Amniotic epithelial cell (primary cell): ENCODE measurements around the gene TTLL10.
"Not testable (repeated sequence)": the region's sequence is repeated elsewhere in the genome, so short reads cannot be mapped to it uniquely, and the experiment has no call there.

Experiments
- DNase-seq: peaks from one replicate; pipeline ENCODE4 v3.0.0-alpha.2; 2010; ENCODE audit warnings: low read depth

TTLL10 gene

GRCh38 chr1:1173061-1173792 lies 453 bp upstream of the TTLL10 start:
- DNase-seq: no peak

GRCh38 chr1:1175221-1176062 lies 1.8 kb downstream of the TTLL10 start:
- no peak for DNase-seq

GRCh38 chr1:1176063-1176761 lies 2.5 kb downstream of the TTLL10 start:
- not testable (repeated sequence) for DNase-seq

GRCh38 chr1:1176931-1177330 lies 3.3 kb downstream of the TTLL10 start:
- DNase-seq: no peak

- DNase-seq: no peak
Measured at GRCh38 chr1:1177452-1178206, 3.9 kb downstream of the TTLL10 start.

- DNase-seq: no peak
Measured at GRCh38 chr1:1178794-1179331, 5.2 kb downstream of the TTLL10 start.

GRCh38 chr1:1179346-1179982 lies 5.8 kb downstream of the TTLL10 start:
- DNase-seq: no peak

GRCh38 chr1:1179983-1180861 lies 6.5 kb downstream of the TTLL10 start:
- DNase-seq: no peak

GRCh38 chr1:1181129-1181937 lies 7.7 kb downstream of the TTLL10 start:
- no peak for DNase-seq

- no peak for DNase-seq
Measured at GRCh38 chr1:1181938-1182410, 8.3 kb downstream of the TTLL10 start.

GRCh38 chr1:1182491-1183220 lies 9.0 kb downstream of the TTLL10 start:
- DNase-seq: no peak

- DNase-seq: no peak
Measured at GRCh38 chr1:1183221-1183747, 9.6 kb downstream of the TTLL10 start.

- no peak for DNase-seq
Measured at GRCh38 chr1:1183833-1184775, 10.4 kb downstream of the TTLL10 start.

- no peak for DNase-seq
Measured at GRCh38 chr1:1185101-1185765, 11.6 kb downstream of the TTLL10 start.

- DNase-seq: no peak
Measured at GRCh38 chr1:1187938-1188337, 14.3 kb downstream of the TTLL10 start.

GRCh38 chr1:1189111-1189510 lies 15.4 kb downstream of the TTLL10 start:
- no peak for DNase-seq

GRCh38 chr1:1191734-1192133 lies 18.1 kb downstream of the TTLL10 start:
- no peak for DNase-seq
